Measurements from ENCODE around the gene MAPKAP1.

GRCh38 chr9:125585503-125586171 is 121.4 kb downstream of the MAPKAP1 start:
- TF ChIP-seq POLR2A (IDR thresholded peaks at IDR 0.05; ENCODE audit: low read depth, low read length) (no peak), POLR2AphosphoS5 (IDR thresholded peaks at IDR 0.05; ENCODE audit: low read depth, low read length) (no peak), TAF1 (IDR thresholded peaks at IDR 0.05; ENCODE audit: low read depth, low read length) (no peak), SPI1 (IDR thresholded peaks at IDR 0.05; ENCODE audit: low read depth, low read length) (no peak), POU2F2 (IDR thresholded peaks at IDR 0.05; ENCODE audit: low read depth, low read length) (no peak)
